ENCODE measurements around the gene FUCA2.

GRCh38 chr6:143529095-143529494, 17.6 kb upstream of the FUCA2 start:
- TF ChIP-seq CTCF (IDR thresholded peaks at IDR 0.05) (peak in 2 of 12 donors; percentile 3 to 9), POLR2A (IDR thresholded peaks at IDR 0.05) (no peak)
